Brain microvascular endothelial cell (primary cell): ENCODE results near the gene GRIN2C.

Source experiments
- DNase-seq: peaks from one replicate; pipeline ENCODE4 v3.0.0-alpha.2; 2020
- H3K27ac ChIP-seq: fragments of 250-450 bp; sonication (Bioruptor Pico); 2 replicates; pipeline ENCODE4 v1.5.1; 2020; ENCODE audit warnings: mild to moderate bottlenecking, moderate library complexity
- H3K27me3 ChIP-seq: fragments of 250-450 bp; sonication (Bioruptor Pico); replicated peaks from 2 replicates; pipeline ENCODE4 v1.5.1; 2020; ENCODE audit warnings: mild to moderate bottlenecking
- H3K36me3 ChIP-seq: fragments of 250-450 bp; sonication (Bioruptor Pico); replicated peaks from 2 replicates; pipeline ENCODE4 v1.5.1; 2020; ENCODE audit warnings: mild to moderate bottlenecking
- H3K4me3 ChIP-seq: 2 replicates; pipeline ENCODE4 v1.5.1; 2011; ENCODE audit warnings: low read depth, mild to moderate bottlenecking, control low read depth, low read length, moderate library complexity
- in situ Hi-C: cut with HindIII; loops from 2 replicates; pipeline ENCODE4 v1.10.0; 2017; ENCODE audit warnings: low sequenced_read_pairs, low pct_ligation_motif_present
- TF ChIP-seq, protein P1 (sequence below): IDR thresholded peaks from 2 replicates; pipeline ENCODE4 v1.5.1; 2011; ENCODE audit warnings: low read depth, mild to moderate bottlenecking, moderate library complexity, low read length, control low read depth, inconsistent platforms; ENCODE audit errors: missing control alignments

Gene GRIN2C

DNA sequence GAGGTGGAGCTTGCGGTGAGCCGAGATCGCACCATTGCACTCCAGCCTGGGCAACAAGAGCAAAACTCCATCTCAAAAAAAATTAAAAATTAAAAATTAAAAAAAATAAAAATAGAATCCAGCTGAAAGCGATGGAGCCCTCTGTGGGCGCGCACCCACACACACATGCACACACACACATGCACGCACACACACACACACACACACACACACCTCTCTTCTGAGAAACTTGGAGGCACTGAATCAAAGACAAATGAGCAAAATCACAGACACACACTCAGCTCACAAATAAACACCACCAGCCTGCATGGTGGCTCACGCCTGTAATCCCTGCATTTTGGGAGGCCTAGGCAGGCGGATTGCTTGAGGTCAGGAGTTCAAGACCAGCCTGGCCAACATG lies 43.3 kb upstream of the GRIN2C start:
- no peak for DNase-seq
- Histone ChIP-seq H3K36me3 (no peaks in the 10 kb centered on the region), H3K4me3 (no peak overlapping the region), H3K27me3 (no peaks in the 10 kb centered on the region), H3K27ac (no peak overlapping the region)
- in situ Hi-C loops: no loop called here
- TF ChIP-seq, protein P1, sequence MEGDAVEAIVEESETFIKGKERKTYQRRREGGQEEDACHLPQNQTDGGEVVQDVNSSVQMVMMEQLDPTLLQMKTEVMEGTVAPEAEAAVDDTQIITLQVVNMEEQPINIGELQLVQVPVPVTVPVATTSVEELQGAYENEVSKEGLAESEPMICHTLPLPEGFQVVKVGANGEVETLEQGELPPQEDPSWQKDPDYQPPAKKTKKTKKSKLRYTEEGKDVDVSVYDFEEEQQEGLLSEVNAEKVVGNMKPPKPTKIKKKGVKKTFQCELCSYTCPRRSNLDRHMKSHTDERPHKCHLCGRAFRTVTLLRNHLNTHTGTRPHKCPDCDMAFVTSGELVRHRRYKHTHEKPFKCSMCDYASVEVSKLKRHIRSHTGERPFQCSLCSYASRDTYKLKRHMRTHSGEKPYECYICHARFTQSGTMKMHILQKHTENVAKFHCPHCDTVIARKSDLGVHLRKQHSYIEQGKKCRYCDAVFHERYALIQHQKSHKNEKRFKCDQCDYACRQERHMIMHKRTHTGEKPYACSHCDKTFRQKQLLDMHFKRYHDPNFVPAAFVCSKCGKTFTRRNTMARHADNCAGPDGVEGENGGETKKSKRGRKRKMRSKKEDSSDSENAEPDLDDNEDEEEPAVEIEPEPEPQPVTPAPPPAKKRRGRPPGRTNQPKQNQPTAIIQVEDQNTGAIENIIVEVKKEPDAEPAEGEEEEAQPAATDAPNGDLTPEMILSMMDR: no peak

DNA sequence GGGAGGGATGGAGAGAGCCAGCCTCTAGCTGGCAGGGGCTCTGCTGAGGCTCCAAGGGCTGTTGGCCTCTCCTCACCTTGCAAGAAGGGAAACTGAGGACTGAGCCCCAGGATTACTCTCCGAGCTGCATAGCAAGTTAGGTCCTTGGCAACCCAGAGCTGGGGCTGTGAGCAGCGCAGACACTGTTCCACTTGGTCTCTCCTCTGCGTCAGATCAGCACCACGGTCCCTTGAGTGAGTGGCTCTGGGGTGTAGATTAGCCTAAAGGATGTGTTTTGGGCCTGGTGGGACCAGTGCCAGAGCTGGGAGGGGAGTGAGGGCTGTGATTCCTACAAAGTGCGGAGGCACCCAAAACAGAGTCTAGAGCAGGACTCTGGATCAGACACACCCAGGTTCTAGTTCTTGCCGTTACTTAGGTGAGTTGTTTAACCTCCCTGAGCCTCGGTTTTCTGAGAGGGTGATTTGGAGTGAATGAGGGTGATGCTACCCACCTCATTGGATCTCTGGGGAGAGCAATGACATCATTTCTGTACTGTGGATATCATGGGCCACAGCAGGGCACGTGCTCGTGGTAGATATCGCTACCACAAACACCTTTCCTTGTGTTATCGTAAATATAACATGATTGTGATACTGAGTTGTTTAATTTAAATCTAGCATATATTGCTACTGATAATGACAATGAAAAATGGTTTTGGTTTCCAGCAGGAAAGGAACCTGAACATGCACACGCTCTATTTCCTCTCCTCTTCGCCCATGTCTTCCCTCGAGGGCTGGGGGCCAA lies 41.9 kb upstream of the GRIN2C start:
- Histone ChIP-seq H3K4me3 (no peak overlapping the region), H3K27ac (no peak overlapping the region), H3K27me3 (peaks cover 1% of the 10 kb centered on the region), H3K36me3 (no peaks in the 10 kb centered on the region)
- TF ChIP-seq, protein P1: no peak
- DNase-seq: no peak
- in situ Hi-C loops: no loop called here

DNA sequence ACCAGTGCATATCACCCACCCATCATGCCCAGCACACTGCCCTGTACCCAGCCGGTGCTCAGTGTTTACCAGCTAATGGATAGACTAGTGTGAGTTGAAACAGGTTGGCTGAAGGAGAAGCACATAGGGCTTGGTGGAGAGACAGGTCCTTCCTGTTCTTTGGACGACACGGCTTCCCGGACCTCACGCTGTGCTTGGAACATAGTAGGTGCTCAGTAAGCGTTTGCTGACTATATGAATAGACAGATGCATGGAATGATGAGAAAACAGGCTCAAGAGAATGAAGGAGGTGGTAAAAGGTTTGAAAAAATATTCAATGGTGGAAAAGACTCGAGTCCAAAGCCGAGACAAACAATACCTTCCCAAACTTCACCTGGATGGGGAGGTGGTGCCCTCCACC lies 40.5 kb upstream of the GRIN2C start:
- in situ Hi-C loops: no loop called here
- DNase-seq: no peak
- TF ChIP-seq, protein P1: no peak
- H3K27ac ChIP-seq: no peak overlapping the region
- peaks cover 7% of the 10 kb centered on the region for H3K27me3 ChIP-seq
- no peaks in the 10 kb centered on the region for H3K36me3 ChIP-seq
- no peak overlapping the region for H3K4me3 ChIP-seq

DNA sequence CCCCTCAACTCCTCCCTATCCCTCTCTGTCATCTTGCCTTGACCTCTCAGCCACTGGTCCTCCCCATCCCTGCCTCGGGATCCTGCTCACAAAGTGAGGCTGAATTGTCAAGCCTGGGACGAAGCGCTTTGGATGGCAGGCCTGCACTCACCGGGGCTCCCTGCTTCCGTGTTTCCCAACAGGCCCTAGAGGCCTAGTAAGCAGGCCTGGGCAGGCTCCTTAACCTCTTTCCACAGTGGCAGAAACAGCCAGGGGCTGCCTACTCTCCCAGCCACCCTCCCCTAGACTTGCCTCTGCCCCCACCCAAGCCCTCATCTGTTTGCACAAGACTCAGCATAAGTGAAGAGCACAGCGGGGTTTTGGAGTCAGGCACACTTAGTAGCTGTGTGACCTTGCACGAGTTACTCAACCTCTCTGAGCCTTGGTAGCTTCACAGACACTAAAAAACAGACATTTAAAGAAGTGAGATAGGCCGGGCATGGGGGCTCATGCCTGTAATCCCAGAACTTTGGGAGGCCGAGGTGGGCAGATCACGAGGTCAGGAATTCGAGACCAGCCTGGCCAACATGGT lies 38.8 kb upstream of the GRIN2C start:
- Histone ChIP-seq H3K4me3 (no peak overlapping the region), H3K36me3 (no peaks in the 10 kb centered on the region), H3K27ac (no peak overlapping the region), H3K27me3 (peaks cover 23% of the 10 kb centered on the region)
- DNase-seq: no peak
- TF ChIP-seq, protein P1: no peak
- in situ Hi-C loops: no loop called here

DNA sequence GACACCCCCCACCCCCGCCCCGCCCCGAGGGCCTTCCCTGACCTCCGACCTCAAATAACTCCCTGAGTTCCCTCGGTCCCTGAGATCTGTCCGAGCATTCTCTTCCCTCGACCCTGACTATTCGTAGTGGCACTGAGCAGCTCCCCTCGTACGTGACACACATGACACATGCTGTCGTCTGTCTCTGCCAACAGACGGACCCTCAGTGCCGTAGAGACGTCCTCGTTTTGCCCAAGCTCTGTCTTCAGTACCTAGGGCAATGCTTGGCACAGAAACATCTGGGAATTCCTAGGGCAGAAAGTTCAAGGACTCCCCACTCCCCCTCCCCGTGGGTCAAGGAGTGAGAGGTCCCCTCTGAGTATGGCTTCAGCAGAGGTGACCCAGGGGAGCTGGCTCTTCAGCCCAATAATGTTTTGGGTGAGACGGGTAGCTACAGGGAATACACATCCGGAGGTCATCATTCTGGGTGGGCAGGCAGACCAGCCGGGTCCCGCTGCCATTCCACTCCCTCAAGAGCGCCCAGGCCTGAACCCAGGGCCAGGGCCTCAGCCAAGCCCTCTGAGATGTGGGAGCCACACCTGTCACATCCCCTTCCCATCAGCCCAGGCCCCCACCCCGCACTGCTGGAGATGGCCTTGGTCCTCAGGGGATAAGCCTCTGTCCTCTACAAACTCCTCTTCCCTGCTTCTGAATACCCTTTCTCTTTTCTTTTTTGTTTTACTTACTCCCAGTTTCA lies 34.4 kb upstream of the GRIN2C start:
- Histone ChIP-seq H3K27me3 (peaks cover 44% of the 10 kb centered on the region), H3K4me3 (no peak overlapping the region), H3K36me3 (no peaks in the 10 kb centered on the region), H3K27ac (no peak overlapping the region)
- DNase-seq: no peak
- TF ChIP-seq, protein P1: no peak
- in situ Hi-C loops: no loop called here
